DOHH2 (cell line): ENCODE data around the gene CAMTA1.

Experiments
- H3F3A ChIP-seq: fragments of 200-600 bp; sonication (generic), shearing (Covaris generic); 2 replicates; pipeline ENCODE4 v1.6.0; 2016; ENCODE audit warnings: antibody characterized with exemption, mild to moderate bottlenecking; ENCODE audit not compliant: control insufficient read depth, insufficient read depth
- H3K27ac ChIP-seq: fragments of 200-600 bp; sonication (generic); 2 replicates; pipeline ENCODE4 v1.5.1; 2014; ENCODE audit warnings: low read depth, mild to moderate bottlenecking, low read length, moderate library complexity
- H3K27me3 ChIP-seq: fragments of 200-600 bp; sonication (generic); 2 replicates; pipeline ENCODE4 v1.6.1; 2014; ENCODE audit warnings: mild to moderate bottlenecking, low read length, mixed read lengths; ENCODE audit not compliant: control insufficient read depth
- H3K36me3 ChIP-seq: fragments of 200-600 bp; sonication (generic); 2 replicates; pipeline ENCODE4 v1.6.1; 2014; ENCODE audit warnings: mild to moderate bottlenecking, low read length, moderate library complexity, mixed read lengths; ENCODE audit not compliant: control insufficient read depth
- H3K4me1 ChIP-seq: fragments of 200-600 bp; sonication (generic); 2 replicates; pipeline ENCODE4 v1.6.1; 2014; ENCODE audit warnings: mild to moderate bottlenecking, low read length, mixed read lengths; ENCODE audit not compliant: control insufficient read depth
- H3K4me2 ChIP-seq: fragments of 200-600 bp; sonication (generic); 2 replicates; pipeline ENCODE4 v1.6.0; 2014; ENCODE audit warnings: mild to moderate bottlenecking, low read length, moderate library complexity
- H3K4me3 ChIP-seq: fragments of 200-600 bp; sonication (generic); 2 replicates; pipeline ENCODE4 v1.5.1; 2014; ENCODE audit warnings: mild to moderate bottlenecking, low read length, mixed read lengths
- H3K79me2 ChIP-seq: fragments of 200-600 bp; sonication (generic); 2 replicates; pipeline ENCODE4 v1.6.1; 2014; ENCODE audit warnings: mild to moderate bottlenecking, low read length, mixed read lengths; ENCODE audit not compliant: control insufficient read depth
- H3K9me2 ChIP-seq: fragments of 200-600 bp; sonication (generic); replicated peaks from 2 replicates; pipeline ENCODE4 v1.6.1; 2014; ENCODE audit warnings: mild to moderate bottlenecking, low read length, mixed read lengths; ENCODE audit not compliant: control insufficient read depth
- H3K9me3 ChIP-seq: fragments of 200-600 bp; sonication (generic); 2 replicates; pipeline ENCODE4 v1.6.1; 2014; ENCODE audit warnings: antibody characterized with exemption, low read length, mixed read lengths; ENCODE audit not compliant: control insufficient read depth, insufficient read depth
- H4K20me1 ChIP-seq: fragments of 200-600 bp; sonication (generic); 2 replicates; pipeline ENCODE4 v1.6.0; 2014; ENCODE audit warnings: low read depth, mild to moderate bottlenecking, antibody characterized with exemption, low read length, moderate library complexity; ENCODE audit not compliant: control insufficient read depth, insufficient read depth
- CTCF ChIP-seq: fragments of 200-600 bp; sonication (generic); IDR thresholded peaks from one replicate; pipeline ENCODE4 v1.5.1; 2014; ENCODE audit warnings: antibody characterized with exemption, mild to moderate bottlenecking, low read depth, low read length; ENCODE audit not compliant: poor library complexity, severe bottlenecking
- EZH2phosphoT487 ChIP-seq: fragments of 200-600 bp; sonication (generic); IDR thresholded peaks from 2 replicates; pipeline ENCODE4 v1.6.1; 2017; ENCODE audit warnings: borderline replicate concordance, mild to moderate bottlenecking, antibody characterized with exemption, low read length, moderate library complexity, mixed read lengths

The CAMTA1 gene

GRCh38 chr1:7207875-7208646 lies 422.8 kb downstream of the CAMTA1 start:
- Histone ChIP-seq H3K79me2 (no peaks in the 10 kb centered on the region), H3F3A (no peaks in the 10 kb centered on the region), H3K4me2 (no peak overlapping the region), H3K27ac (no peak overlapping the region), H3K9me2 (no peaks in the 10 kb centered on the region), H3K4me1 (no peaks in the 10 kb centered on the region), H4K20me1 (no peaks in the 10 kb centered on the region), H3K9me3 (no peaks in the 10 kb centered on the region), H3K4me3 (no peak overlapping the region), H3K27me3 (0 out of 2 replicates have a peak, but pooled peaks cover 2% of the 10 kb centered on the region), H3K36me3 (no peaks in the 10 kb centered on the region)
- no peak for TF ChIP-seq EZH2phosphoT487
- TF ChIP-seq CTCF, result peak; percentile 88

GRCh38 chr1:7208647-7209180 lies 423.5 kb downstream of the CAMTA1 start:
- Histone ChIP-seq H3K9me3 (no peaks in the 10 kb centered on the region), H3K4me3 (no peak overlapping the region), H4K20me1 (no peaks in the 10 kb centered on the region), H3K27ac (no peak overlapping the region), H3K9me2 (no peaks in the 10 kb centered on the region), H3K36me3 (no peaks in the 10 kb centered on the region), H3K27me3 (0 out of 2 replicates have a peak, but pooled peaks cover 2% of the 10 kb centered on the region), H3F3A (no peaks in the 10 kb centered on the region), H3K4me2 (no peak overlapping the region), H3K4me1 (no peaks in the 10 kb centered on the region), H3K79me2 (no peaks in the 10 kb centered on the region)
- TF ChIP-seq EZH2phosphoT487, result no peak
- no peak for TF ChIP-seq CTCF

- no peak overlapping the region for H3K4me2 ChIP-seq
- H3F3A ChIP-seq, result no peaks in the 10 kb centered on the region
- H3K36me3 ChIP-seq, result no peaks in the 10 kb centered on the region
- H3K27ac ChIP-seq, result no peak overlapping the region
- no peaks in the 10 kb centered on the region for H3K79me2 ChIP-seq
- no peaks in the 10 kb centered on the region for H3K4me1 ChIP-seq
- no peak overlapping the region for H3K4me3 ChIP-seq
- no peaks in the 10 kb centered on the region for H4K20me1 ChIP-seq
- 0 out of 2 replicates have a peak, but pooled peaks cover 2% of the 10 kb centered on the region for H3K27me3 ChIP-seq
- H3K9me3 ChIP-seq, result no peaks in the 10 kb centered on the region
- no peak for TF ChIP-seq EZH2phosphoT487
- TF ChIP-seq CTCF, result no peak
- no peaks in the 10 kb centered on the region for H3K9me2 ChIP-seq
Observed at GRCh38 chr1:7209336-7209735, 424.1 kb downstream of the CAMTA1 start.
